GM18867 (cell line): Measurements from ENCODE around the gene NECAB2.

Experiments used
- ATAC-seq: cut with Tn5 transposase; IDR thresholded peaks from one replicate; pipeline ENCODE4 v1.9.1; 2021; ENCODE audit warnings: mild to moderate bottlenecking, moderate library complexity; ENCODE audit not compliant: unreplicated experiment

NECAB2 gene

DNA sequence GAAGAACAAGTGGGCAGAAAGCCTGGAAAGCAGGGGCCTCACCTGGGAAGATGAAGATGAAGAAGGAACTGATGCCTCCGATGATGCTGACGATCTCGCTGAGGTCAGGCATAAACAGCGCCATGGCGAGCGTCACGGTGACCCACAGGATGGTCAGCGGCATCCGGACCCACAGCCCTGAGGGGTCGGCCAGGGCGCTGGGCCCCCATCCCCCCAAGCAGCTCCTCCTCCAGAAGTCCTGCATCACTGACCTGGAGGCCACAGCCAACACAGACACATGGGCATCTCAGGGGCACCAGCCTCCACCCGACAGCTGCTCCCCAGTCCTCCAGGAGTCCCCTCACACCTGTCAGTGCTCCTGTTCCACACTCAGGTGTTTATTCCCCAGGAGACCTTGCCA lies 48.4 kb downstream of the NECAB2 start:
- ATAC-seq = no peak

DNA sequence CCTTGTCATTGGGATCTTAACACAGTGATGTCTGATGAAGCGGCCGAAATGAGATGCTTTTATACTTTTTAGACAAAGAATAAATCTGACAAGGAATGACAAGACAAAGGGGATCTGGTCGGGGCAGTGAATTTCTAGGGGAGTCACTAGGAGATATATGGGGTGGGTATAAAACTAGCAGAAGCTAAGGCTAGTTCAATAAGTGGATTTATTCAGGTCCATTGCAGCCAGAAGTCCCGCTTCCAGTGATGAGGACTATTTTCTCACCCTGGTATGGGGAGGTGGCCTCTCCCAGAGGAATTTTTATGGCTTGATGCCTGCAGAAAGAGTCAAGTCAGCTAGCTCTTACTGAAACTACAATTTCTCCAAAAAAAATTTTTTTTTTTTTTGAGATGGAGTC lies 50.7 kb downstream of the NECAB2 start:
- ATAC-seq = no peak

GRCh38 chr16:84020353-84020752 lies 52.3 kb downstream of the NECAB2 start:
- no peak for ATAC-seq

DNA sequence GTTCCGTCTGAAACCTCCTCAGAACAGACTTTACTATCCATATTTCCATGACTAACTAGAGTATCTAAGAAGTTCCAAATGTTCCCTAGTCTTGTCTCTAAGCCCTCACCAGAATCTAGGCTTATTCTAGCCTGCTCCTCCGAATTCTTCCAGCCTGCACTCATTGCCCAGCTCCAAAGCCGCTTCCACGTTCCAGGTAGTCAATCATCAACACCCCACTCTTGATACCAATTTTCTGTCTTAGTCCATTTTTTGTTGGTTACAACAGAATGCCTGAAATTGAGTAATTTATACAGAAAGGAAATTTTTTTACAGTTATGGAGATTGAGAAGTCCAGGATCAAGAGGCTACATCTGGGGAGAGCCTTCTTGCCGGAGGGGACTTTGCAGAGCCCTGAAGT lies 53.4 kb downstream of the NECAB2 start:
- no peak for ATAC-seq

DNA sequence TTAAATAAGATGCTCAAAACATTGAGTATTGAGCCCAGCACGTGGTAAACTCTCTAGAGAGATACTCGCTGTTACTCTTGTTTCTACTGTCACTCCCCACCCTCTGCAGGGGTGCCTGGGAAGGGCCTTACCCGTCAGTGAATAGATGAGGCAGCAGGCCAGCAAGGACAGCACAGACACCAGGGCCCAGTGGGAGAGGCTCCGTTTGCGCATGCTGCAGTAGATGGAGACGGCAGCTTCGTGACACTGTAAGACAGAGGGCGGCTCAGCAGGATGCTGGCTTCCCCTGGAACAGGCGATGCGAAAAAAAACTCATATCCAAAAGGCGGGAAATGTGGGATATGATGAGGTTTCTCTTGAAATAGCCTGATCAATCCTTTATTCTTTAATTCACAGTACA lies 54.6 kb downstream of the NECAB2 start:
- no peak for ATAC-seq

DNA sequence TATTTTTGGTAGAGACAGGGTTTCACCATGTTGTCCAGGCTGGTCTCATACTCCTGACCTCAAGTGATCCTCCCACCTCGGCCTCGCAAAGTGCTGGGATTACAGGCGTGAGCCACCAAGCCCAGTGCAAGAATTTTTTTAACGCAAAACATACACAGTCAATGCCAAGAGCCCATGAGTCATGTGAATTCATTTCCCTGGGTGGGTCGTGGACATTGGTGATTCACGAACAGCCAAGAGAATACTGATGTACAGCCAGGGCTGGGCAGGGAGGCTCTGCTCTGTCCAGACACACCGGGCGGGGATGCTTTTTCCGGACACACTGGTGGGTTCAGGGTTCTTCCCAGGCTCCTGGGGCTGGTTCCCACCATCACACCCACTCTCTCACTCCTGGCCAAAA lies 56.8 kb downstream of the NECAB2 start:
- ATAC-seq = no peak

DNA sequence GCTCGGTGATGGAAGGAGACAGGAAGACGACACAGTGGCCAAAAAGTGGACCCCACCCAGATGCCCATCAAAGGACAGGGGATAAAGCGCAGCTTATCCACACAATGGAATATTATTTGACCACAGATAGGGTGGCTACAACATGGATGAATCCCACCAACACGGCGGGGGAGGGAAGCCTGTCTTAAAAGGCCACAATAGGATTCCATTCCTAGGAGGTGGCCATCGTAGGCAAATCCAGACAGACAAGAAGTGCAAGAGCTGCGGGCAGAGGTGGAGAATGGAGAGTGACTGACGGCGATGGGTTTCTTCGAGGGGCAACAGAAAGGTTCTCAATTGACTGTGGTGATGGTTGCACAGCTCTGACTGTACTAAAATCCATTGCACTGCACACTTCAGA lies 58.6 kb downstream of the NECAB2 start:
- no peak for ATAC-seq

- ATAC-seq = no peak
These were observed 59.6 kb downstream of the NECAB2 start for GRCh38 chr16:84027625-84028024.

DNA sequence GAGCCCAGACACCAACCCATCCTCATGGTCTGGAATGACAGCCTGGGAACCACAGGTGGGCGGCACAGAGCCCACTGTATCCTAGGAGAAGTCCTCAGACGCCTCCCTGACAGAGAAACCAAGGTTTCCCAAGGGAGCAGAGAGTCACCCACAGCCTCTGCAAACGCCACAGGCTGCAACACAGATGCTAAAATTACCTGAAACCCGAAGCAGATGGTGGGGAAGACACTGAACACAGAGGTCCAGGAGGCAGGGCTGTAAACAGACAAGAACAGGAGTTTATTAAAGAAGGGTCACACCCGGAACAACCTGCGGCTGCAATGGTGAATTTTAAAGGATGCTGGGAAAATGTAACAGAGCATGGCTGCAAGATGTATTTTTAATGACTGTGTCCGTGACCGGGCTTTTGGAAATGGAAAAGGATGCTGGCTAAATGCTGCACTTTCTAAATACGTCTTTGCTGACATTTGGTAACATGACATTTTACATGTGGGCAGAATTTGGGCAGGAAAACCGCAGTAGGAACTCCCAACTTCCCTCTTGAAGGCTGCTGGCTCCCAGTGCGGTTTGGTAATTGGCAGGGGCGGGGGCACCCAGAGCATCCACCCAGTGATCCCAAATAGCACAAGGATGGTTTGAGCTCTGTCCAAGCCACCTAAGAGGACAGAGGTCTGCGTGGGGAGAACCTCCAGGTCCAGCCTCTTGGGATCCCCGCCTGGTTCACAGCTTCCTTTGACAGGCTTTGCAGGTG lies 61.4 kb downstream of the NECAB2 start:
- ATAC-seq = no peak

DNA sequence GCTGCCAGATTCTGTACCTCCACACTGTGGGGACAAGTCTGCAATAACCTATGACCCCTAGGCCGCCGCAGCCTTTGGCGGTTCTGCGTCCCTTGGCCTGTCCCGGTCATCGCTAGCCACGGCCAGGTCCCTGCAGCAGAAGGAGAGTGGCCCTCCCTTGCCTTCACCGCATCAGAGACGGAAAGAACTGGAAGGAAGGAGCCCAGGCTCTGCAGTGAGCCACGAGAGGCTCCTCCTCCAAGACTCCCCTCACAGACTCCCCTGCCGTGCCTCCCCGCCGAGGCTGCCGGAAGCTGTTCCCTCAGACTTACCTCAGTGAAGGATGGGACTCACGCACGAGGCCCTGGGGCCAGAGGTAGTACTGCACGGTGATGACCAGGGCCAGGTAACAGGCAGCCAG lies 63.5 kb downstream of the NECAB2 start:
- no peak for ATAC-seq

GRCh38 chr16:84032458-84033178 lies 64.6 kb downstream of the NECAB2 start:
- ATAC-seq = no peak

- no peak for ATAC-seq
These were observed 65.5 kb downstream of the NECAB2 start for GRCh38 chr16:84033251-84034195.

DNA sequence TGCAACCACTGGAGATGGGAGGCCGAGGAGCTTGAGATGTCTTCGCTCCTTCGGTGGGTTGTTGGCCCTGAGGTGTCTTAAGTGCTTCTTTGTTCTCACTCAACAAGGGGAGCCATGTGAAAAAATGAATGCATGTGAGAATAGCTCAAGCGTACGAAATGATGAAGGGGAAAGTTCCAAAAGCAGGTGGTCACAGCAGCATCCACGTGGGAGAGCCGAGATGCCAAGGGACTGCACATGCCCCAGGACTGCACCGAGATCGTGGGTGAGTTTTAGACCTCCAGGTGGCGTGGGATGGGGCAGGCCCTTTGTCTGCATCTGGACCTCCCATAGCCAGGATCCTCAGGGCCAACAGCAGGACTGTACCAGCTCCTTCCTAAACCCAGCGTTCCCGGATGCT lies 66.5 kb downstream of the NECAB2 start:
- ATAC-seq = no peak

DNA sequence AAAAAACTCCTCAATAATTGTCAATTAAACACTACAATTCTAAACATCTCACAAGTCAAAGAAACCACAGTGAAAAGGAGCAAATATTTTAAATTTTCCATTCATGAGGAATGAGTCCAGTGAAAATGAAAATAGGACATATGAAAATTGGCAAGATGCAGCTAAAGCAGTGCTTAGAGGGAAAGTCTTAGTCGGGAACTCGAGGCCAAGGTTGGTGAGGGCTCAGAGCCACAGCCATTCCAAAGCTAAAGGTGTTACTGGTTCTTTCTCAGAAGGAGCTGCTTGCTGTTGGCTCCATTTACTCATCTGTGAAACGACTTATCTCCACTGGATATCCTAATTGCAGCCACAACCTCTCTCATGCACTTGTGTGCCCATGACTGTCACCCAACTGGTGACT lies 68.1 kb downstream of the NECAB2 start:
- no peak for ATAC-seq

GRCh38 chr16:84036982-84037425 lies 69.0 kb downstream of the NECAB2 start:
- no peak for ATAC-seq

DNA sequence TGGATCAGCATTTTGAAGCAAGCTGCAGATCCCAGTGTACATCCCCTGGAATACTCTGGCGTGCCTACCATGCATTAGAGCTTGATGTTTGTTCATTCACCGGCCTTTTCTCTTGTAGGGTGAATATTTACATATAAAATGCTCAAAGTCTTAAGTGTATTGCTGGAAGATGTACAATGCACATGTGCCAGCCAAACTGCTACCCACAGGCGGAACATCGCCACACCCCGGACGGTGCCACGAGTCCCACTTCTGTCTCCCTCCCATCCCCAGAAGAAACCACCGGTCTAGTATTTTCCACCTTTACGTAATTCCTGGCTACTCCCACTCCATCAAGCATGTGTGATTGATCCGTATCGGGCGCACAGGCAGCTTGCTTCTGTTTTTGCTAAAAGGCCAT lies 70.4 kb downstream of the NECAB2 start:
- no peak for ATAC-seq

DNA sequence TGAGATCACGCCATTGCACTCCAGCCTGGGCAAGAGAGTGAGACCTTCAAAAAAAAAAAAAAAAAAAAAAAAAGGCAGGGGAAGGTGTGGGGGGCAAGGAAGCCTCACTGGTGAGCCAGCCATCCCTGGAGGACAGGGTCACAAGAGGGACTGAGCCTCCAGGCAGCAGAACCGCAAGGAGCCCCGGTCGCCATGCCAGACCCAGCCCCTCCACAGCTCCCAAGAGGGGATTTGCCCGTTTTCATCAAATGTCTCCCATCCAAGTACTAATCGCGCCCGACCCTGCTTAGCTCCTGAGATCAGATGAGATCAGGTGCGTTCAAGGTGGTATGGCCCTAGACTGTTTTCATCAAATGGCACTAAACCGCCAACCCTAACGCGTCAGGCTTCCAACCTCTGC lies 71.7 kb downstream of the NECAB2 start:
- no peak for ATAC-seq

DNA sequence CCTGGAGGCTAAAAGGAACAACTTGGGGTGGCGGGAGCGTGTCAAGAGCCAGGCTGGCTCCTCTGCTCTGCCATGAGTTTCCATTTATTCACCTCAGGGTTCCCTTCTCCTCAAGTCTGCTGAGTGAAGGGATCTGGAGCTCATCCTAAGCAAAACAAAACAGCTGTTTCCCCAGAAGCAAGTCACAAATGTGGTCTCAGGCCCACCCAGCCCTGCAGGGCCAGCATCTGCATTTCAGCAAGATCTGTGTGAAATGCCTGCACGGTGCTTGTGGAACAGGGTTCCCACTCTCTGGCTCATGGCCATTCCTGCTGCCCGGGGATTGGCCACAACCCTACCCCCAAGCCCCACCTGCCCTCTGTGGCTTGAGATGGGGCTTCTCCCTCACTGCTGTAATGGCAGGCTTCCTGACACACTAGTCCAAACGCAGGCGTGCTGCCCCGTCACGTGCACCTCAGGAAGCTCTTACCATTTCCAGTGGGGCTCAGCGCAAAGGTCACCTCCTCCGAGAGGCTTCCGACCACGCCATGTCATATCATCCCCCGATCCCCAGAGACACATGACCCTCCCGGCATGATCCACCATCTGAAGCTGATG lies 72.3 kb downstream of the NECAB2 start:
- no peak for ATAC-seq

DNA sequence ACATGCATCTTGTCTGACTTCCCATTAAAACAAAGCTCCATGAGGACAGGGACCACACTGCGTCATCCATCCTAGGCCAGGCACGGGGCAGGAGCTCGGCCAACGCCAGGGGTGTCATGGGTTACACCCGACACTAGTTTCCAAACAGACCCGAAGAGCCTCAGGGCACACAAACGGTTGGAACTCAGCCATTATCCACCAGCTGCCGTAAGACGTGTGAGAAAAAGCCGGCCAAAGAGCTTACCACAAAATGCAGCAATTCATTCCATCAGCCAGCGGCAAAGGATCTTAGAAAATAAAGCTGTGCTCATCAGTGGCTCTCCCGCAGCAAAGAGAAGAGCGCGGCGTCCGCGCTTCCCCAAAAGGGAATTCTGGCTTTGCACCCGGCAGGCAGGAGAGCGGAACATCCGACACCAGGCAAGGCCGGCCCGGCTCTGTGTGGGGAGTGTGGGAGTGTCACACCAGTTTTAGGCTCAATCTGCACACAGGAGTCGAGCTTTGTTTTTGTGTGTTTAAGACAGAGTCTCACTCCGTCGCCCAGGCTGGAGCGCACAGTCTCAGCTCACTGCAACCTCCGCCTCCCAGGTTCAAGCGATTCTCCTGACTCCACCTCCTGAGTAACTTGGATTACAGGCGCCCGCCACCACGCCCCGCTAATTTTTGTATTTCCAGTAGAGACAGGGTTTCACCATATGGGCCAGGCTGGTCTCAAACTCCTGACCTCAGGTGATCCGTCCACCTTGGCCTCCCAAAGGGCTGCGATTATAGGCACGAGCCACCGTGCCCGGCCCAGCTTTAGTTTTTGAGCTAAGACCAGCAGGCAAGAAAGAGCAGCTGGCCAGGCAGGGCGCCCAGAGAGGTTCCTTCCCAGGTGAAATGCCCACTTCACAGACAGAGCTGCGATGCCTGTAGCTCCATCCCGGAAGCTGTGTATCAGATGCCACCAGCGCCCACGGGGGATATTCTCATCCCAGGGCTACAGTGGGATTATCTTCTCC lies 73.1 kb downstream of the NECAB2 start:
- no peak for ATAC-seq

DNA sequence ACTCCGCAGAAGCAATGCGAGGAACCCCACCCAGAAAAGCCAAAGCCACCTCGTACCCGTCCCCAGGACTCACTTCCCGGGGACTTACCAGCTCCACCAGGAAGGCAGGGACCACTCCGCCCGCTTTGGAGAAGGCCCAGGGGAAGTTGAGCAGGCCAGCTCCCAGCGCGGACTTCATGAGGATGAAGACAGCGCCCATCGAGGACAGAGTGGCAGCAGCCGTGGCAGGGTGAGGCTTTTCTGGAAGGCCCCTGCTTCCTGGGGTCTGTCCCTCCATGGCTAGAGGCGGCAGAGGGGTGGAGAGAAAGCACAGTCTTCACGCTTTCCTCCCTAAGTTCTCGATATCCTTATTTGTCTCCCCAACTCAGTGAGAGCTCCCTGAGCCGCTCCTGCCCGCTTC lies 73.8 kb downstream of the NECAB2 start:
- no peak for ATAC-seq
